ENCODE measurements around the gene BPIFB3. TPM values are rescaled to one million over a fixed set of nuclear protein-coding genes. Genes with fewer than 3 reads are reported as not detected.

BPIFB3 gene
- polyA plus RNA-seq (2013, experiment 1 of 2) = not detected
- not detected for polyA plus RNA-seq (2013, experiment 2 of 2)

GRCh38 chr20:33053291-33054106 is at the start of gene BPIFB3:
Gene BPIFB3, plus strand, starts transcription at chr20:33053903. Its CDS starts 1,533 bp downstream, at chr20:33055436.
- Histone ChIP-seq H3K9ac (ENCODE audit: low read depth, low read length) (no peak within 1 kb of the TSS; the same call in 1 of the 2 replicates), H3K27me3 (ENCODE audit: insufficient read depth, low read length) (no peaks in the 10 kb centered on the region), H3K36me3 (ENCODE audit: insufficient read depth, low read length) (no peaks in the 10 kb centered on the region), H3K9me3 (ENCODE audit: insufficient read depth, low read depth, low read length) (no peaks in the 10 kb centered on the region), H3K4me1 (ENCODE audit: insufficient read depth, low read length) (peaks cover 6% of the 10 kb centered on the region; the same call in 1 of the 2 replicates), H3K4me3 (ENCODE audit: low read length) (no peak within 1 kb of the TSS), H3K27ac (ENCODE audit: low read depth, low read length) (no peak within 1 kb of the TSS)
- 84% methylated on average over 25 of the region's 25 CpGs for WGBS

DNA sequence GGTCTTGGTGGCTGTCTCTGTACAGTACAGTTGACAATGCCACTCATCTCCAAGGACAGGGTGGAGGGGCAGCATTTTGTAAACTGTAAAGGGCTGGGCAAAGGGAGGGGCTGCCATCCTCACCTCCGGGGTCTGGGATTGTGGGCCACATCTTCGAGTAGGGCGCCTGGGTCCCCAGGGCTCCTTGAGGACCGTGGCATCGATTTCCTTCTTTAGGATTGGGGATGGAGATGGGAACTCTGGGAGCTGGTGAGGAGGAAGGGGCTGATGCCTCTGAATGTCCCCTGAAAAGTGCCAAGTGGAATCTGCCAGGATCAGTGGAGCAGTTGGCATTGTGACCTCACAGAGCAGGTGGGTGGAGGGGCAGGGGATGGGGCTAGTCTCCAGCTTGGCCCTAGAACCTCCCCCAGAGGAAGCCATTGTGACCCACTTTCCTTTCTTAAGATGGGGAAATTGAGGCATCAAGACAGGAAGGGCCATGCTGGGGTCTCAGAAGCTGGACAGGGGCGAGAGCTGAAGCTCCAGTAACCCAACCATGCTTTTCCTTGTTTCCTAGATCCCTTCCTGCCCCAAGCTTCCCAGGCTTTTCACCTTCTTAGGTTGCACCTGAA is 49.5 kb upstream of the BPIFB3 start, which contains the start of gene SUN5:
Gene SUN5 (minus strand): TSS at position 293 of the 611 bp plus-strand sequence. CDS start 93 bp downstream, at position 200.
- Histone ChIP-seq H3K27ac (ENCODE audit: low read depth, low read length) (no peak within 1 kb of the TSS), H3K4me1 (ENCODE audit: insufficient read depth, low read length) (no peaks in the 10 kb centered on the region), H3K36me3 (ENCODE audit: insufficient read depth, low read length) (no peaks in the 10 kb centered on the region), H3K9ac (ENCODE audit: low read depth, low read length) (no peak within 1 kb of the TSS), H3K27me3 (ENCODE audit: insufficient read depth, low read length) (no peaks in the 10 kb centered on the region), H3K4me3 (ENCODE audit: low read length) (no peak within 1 kb of the TSS), H3K9me3 (ENCODE audit: insufficient read depth, low read depth, low read length) (peaks cover 4% of the 10 kb centered on the region; the same call in 1 of the 2 replicates)
- WGBS = 96% methylated on average over 6 of the region's 6 CpGs

GRCh38 chr20:33005132-33005566 is 48.6 kb upstream of the BPIFB3 start:
- WGBS = 50% methylated on average over 4 of the region's 4 CpGs
- Histone ChIP-seq H3K9me3 (ENCODE audit: insufficient read depth, low read depth, low read length) (peaks cover 4% of the 10 kb centered on the region; the same call in 1 of the 2 replicates), H3K27ac (ENCODE audit: low read depth, low read length) (no peak overlapping the region), H3K4me1 (ENCODE audit: insufficient read depth, low read length) (no peaks in the 10 kb centered on the region), H3K36me3 (ENCODE audit: insufficient read depth, low read length) (no peaks in the 10 kb centered on the region), H3K27me3 (ENCODE audit: insufficient read depth, low read length) (no peaks in the 10 kb centered on the region), H3K4me3 (ENCODE audit: low read length) (no peak overlapping the region), H3K9ac (ENCODE audit: low read depth, low read length) (no peak overlapping the region)

DNA sequence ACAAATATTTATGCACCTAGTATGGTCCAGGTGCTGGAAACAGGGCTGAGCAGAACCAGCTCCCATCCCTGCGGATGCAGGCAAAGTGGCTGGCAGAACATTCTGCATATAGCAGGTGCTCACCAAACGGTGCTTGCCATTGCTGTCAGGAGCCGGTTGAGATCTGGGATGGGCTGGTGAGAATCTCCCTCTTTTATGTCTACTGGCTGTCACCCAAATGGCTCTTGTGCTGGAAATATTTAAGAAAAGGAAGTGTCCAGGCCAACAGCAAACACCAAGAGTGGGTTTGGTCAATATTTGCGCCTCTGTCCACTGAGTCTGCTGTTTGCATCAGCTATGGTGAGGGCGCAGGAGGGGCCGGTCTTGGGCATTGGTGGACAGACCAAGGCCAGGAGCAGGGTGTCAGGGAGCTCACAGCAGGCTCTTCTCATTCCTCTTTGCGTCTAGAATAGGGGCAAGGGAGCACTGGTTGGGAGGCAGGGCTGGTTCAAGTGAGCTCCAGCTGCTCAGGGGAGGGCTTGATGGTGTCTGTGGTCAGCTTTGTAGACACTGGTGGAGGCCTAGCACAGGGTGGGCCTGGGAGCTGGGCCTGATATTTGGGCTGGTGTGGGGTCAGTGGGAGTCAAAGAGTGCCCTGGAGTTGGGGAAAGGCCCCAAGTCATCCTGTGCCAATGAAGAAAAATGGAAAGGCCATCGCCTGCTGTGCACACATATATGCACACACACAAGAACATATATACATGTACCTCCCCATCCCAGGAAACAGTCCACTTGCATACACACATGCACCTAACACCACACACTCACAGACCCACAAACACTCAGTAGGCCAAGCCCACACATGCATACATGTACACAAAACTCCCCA is 47.6 kb upstream of the BPIFB3 start:
- no peak overlapping the region for H3K9ac ChIP-seq (ENCODE audit: low read depth, low read length)
- H3K27ac ChIP-seq (ENCODE audit: low read depth, low read length) = no peak overlapping the region
- no peak overlapping the region for H3K4me3 ChIP-seq (ENCODE audit: low read length)
- no peaks in the 10 kb centered on the region for H3K27me3 ChIP-seq (ENCODE audit: insufficient read depth, low read length)
- no peaks in the 10 kb centered on the region for H3K36me3 ChIP-seq (ENCODE audit: insufficient read depth, low read length)
- WGBS = 88% methylated on average over 8 of the region's 8 CpGs
- peaks cover 4% of the 10 kb centered on the region; the same call in 1 of the 2 replicates for H3K9me3 ChIP-seq (ENCODE audit: insufficient read depth, low read depth, low read length)
- H3K4me1 ChIP-seq (ENCODE audit: insufficient read depth, low read length) = no peaks in the 10 kb centered on the region

- no peaks in the 10 kb centered on the region for H3K36me3 ChIP-seq (ENCODE audit: insufficient read depth, low read length)
- H3K4me3 ChIP-seq (ENCODE audit: low read length) = no peak overlapping the region
- no peak overlapping the region for H3K27ac ChIP-seq (ENCODE audit: low read depth, low read length)
- H3K27me3 ChIP-seq (ENCODE audit: insufficient read depth, low read length) = no peaks in the 10 kb centered on the region
- no peaks in the 10 kb centered on the region for H3K4me1 ChIP-seq (ENCODE audit: insufficient read depth, low read length)
- peaks cover 4% of the 10 kb centered on the region; the same call in 1 of the 2 replicates for H3K9me3 ChIP-seq (ENCODE audit: insufficient read depth, low read depth, low read length)
- no peak overlapping the region for H3K9ac ChIP-seq (ENCODE audit: low read depth, low read length)
- WGBS = 90% methylated on average over 8 of the region's 8 CpGs
Observed at GRCh38 chr20:33006776-33007375, 46.8 kb upstream of the BPIFB3 start.

DNA sequence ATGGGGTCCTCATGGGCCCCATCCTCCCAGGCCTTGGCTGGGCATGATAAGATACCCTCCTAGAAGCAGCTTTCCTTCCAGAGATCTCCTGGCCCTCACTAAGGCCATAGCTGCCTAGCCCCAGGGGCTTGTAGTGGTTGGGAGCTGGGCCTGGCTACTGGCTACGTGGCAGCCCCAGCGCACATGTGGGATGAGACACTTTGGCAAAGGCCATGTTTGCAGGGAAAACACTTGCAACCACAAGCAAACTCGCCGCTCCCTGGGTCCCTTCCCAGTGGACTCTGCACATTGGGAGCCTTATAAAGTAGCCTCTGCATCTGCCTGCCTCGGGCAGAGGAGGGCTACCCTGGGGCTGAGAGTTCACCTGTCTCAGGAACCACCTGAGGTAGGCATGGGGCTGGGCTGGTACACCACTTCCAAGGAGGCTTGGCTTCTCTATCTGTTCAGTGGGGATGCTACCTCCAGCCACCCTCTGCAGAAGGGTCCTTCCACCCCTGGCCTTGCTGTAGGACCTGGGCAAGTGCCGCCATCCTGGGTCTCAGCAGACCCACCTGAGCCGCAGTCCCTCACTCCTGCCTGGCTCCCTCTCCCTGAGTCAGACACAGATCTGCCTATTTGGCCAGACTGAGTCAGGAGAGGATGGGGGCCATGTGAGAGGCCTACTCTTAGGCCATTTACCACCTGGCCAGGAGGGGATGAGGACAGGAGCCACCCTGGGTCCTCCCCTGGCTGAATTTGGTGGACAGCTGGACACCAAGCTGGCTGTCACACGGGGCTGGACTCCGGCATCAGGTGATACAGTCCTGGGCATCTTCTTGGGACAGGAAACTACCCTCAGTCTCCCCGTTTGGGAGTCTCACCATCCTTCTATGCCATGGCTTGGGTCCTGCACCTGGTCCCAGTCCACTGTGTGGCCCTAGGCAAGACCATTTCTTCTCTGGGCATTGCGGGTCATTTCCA is 46.0 kb upstream of the BPIFB3 start, which contains the start of gene BPIFB2:
Gene BPIFB2 (plus strand): TSS at position 329 of the 960 bp plus-strand sequence. CDS start 871 bp downstream, outside the sequence.
- no peak within 1 kb of the TSS for H3K27ac ChIP-seq (ENCODE audit: low read depth, low read length)
- H3K4me1 ChIP-seq (ENCODE audit: insufficient read depth, low read length) = no peaks in the 10 kb centered on the region
- H3K9me3 ChIP-seq (ENCODE audit: insufficient read depth, low read depth, low read length) = peaks cover 4% of the 10 kb centered on the region; the same call in 1 of the 2 replicates
- H3K4me3 ChIP-seq (ENCODE audit: low read length) = no peak within 1 kb of the TSS
- H3K9ac ChIP-seq (ENCODE audit: low read depth, low read length) = no peak within 1 kb of the TSS
- H3K36me3 ChIP-seq (ENCODE audit: insufficient read depth, low read length) = no peaks in the 10 kb centered on the region
- no peaks in the 10 kb centered on the region for H3K27me3 ChIP-seq (ENCODE audit: insufficient read depth, low read length)
- 93% methylated on average over 11 of the region's 11 CpGs for WGBS

GRCh38 chr20:33008336-33009213 is 45.1 kb upstream of the BPIFB3 start:
- H3K36me3 ChIP-seq (ENCODE audit: insufficient read depth, low read length) = no peaks in the 10 kb centered on the region
- H3K9ac ChIP-seq (ENCODE audit: low read depth, low read length) = no peak overlapping the region
- H3K4me1 ChIP-seq (ENCODE audit: insufficient read depth, low read length) = no peaks in the 10 kb centered on the region
- no peaks in the 10 kb centered on the region for H3K27me3 ChIP-seq (ENCODE audit: insufficient read depth, low read length)
- peaks cover 4% of the 10 kb centered on the region; the same call in 1 of the 2 replicates for H3K9me3 ChIP-seq (ENCODE audit: insufficient read depth, low read depth, low read length)
- H3K4me3 ChIP-seq (ENCODE audit: low read length) = no peak overlapping the region
- no peak overlapping the region for H3K27ac ChIP-seq (ENCODE audit: low read depth, low read length)
- WGBS = 93% methylated on average over 23 of the region's 23 CpGs

GRCh38 chr20:33009214-33010132 is 44.2 kb upstream of the BPIFB3 start:
- Histone ChIP-seq H3K27ac (ENCODE audit: low read depth, low read length) (no peak overlapping the region), H3K36me3 (ENCODE audit: insufficient read depth, low read length) (no peaks in the 10 kb centered on the region), H3K4me3 (ENCODE audit: low read length) (no peak overlapping the region), H3K9ac (ENCODE audit: low read depth, low read length) (no peak overlapping the region), H3K27me3 (ENCODE audit: insufficient read depth, low read length) (no peaks in the 10 kb centered on the region), H3K4me1 (ENCODE audit: insufficient read depth, low read length) (no peaks in the 10 kb centered on the region), H3K9me3 (ENCODE audit: insufficient read depth, low read depth, low read length) (peaks cover 4% of the 10 kb centered on the region; the same call in 1 of the 2 replicates)
- 86% methylated on average over 19 of the region's 19 CpGs for WGBS
